Stomach (tissue), 4 donors: ENCODE measurements around the gene JPH2.
"Not testable (repeated sequence)": the region's sequence is repeated elsewhere in the genome, so short reads cannot be mapped to it uniquely, and the experiment has no call there.

ENCODE experiments used
- POLR2A ChIP-seq, 4 donors: fragments of 450-650 bp; IDR thresholded peaks; one replicate each; pipeline ENCODE4 v1.6.1; 2016; ENCODE audit warnings: antibody characterized with exemption in 4 of 4, control low read depth in 2 of 4, mild to moderate bottlenecking in 1 of 4, moderate library complexity in 1 of 4
- POLR2AphosphoS5 ChIP-seq, 3 donors: sonication (generic); formaldehyde crosslinking; IDR thresholded peaks; one replicate each; pipeline ENCODE4 v1.6.1; 2016; ENCODE audit warnings: antibody characterized with exemption in 3 of 3

GRCh38 chr20:44190197-44190852 lies 3.3 kb upstream of the JPH2 start:
- peak in 2 of 3 donors; percentile 6 to 34 for TF ChIP-seq POLR2AphosphoS5 (IDR thresholded peaks at IDR 0.05)
- not testable (repeated sequence) for TF ChIP-seq POLR2A (IDR thresholded peaks at IDR 0.05)
